Gastrocnemius medialis (tissue), 4 donors: ENCODE data around the gene LMAN2L. TPM values are rescaled to one million over a fixed set of nuclear protein-coding genes. Genes with fewer than 3 reads are reported as not detected.

Experiments used
- ATAC-seq, 2 donors: fragments of 150-250 bp; one replicate each; pipeline ENCODE4 v1.9.1; 2016
- DNase-seq, 2 donors: peaks; one replicate each; pipeline ENCODE4 v3.0.0-alpha.2; 2019
- H3K27ac ChIP-seq, 4 donors: fragments of 200-600 bp; sonication (generic); 1 replicate in 1 of 4; 2 replicates in 3 of 4; pipeline ENCODE4 v1.5.1; 2016 to 2018; ENCODE audit warnings: mild to moderate bottlenecking in 2 of 4, moderate library complexity in 1 of 4
- H3K27me3 ChIP-seq, 3 donors: fragments of 200-600 bp; sonication (generic) in 2 of 3; 1 replicate in 1 of 3; 2 replicates in 2 of 3; pipeline versions ENCODE4 v1.5.1 to v1.6.0; 2016 to 2019; ENCODE audit warnings: mild to moderate bottlenecking in 1 of 3, moderate library complexity in 1 of 3
- H3K36me3 ChIP-seq, 2 donors: fragments of 200-600 bp; sonication (generic) in 1 of 2; one replicate each; pipeline ENCODE4 v1.5.1; 2017 to 2018
- H3K4me1 ChIP-seq, 2 donors: fragments of 200-600 bp; sonication (generic) in 1 of 2; one replicate each; pipeline ENCODE4 v1.5.1; 2016 to 2017; ENCODE audit warnings: mild to moderate bottlenecking in 2 of 2
- H3K4me3 ChIP-seq, 4 donors: fragments of 200-600 bp; sonication (generic) in 3 of 4; 1 replicate in 1 of 4; 2 replicates in 3 of 4; pipeline ENCODE4 v1.5.1; 2016 to 2019; ENCODE audit warnings: mild to moderate bottlenecking in 2 of 4
- H3K9me3 ChIP-seq, 3 donors: fragments of 200-600 bp; sonication (generic) in 2 of 3; 1 replicate in 1 of 3; 2 replicates in 2 of 3; pipeline ENCODE4 v1.5.1; 2016 to 2019
- CTCF ChIP-seq, 5 experiments: fragments of 450-650 bp in 3 of 5; fragments of 200-600 bp in 2 of 5; sonication (generic) in 2 of 5; IDR thresholded peaks in 4 of 5; conservative IDR thresholded peaks in 1 of 5; 1 replicate in 4 of 5; 2 replicates in 1 of 5; pipeline ENCODE4 v1.5.1; 2016 to 2019; ENCODE audit warnings: antibody characterized with exemption in 5 of 5, mild to moderate bottlenecking in 3 of 5, moderate library complexity in 3 of 5
- POLR2A ChIP-seq, 2 donors: fragments of 450-650 bp; IDR thresholded peaks; one replicate each; pipeline ENCODE4 v1.6.1; 2017; ENCODE audit warnings: antibody characterized with exemption in 2 of 2, mild to moderate bottlenecking in 2 of 2, moderate library complexity in 2 of 2
- in situ Hi-C, 4 donors: fragments of 200-750 bp; cut with MboI; loops; one replicate each; pipeline versions ENCODE4 v1.15.0 to v1.8.0; 2017; ENCODE audit warnings: low sequenced_read_pairs in 4 of 4
- intact Hi-C: fragments of 100-400 bp; cut with DNase I; formaldehyde crosslinking; loops from one replicate; pipeline ENCODE4 v1.15.1; 2023; ENCODE audit warnings: low total_unique reads
- total RNA-seq, 4 donors: library from RNA; depleted of rRNA; stranded (reverse); fragments of >200 nt; gene quantifications; one replicate each; pipeline versions ENCODE4 v1.1.0 to v1.2.3, GENCODE V29; 2016

LMAN2L gene
- 10 to 100 TPM in 3 of 4 donors, 1 to 10 TPM in 1; 8.8 to 17.3 (median 16.4) TPM for total RNA-seq

DNA sequence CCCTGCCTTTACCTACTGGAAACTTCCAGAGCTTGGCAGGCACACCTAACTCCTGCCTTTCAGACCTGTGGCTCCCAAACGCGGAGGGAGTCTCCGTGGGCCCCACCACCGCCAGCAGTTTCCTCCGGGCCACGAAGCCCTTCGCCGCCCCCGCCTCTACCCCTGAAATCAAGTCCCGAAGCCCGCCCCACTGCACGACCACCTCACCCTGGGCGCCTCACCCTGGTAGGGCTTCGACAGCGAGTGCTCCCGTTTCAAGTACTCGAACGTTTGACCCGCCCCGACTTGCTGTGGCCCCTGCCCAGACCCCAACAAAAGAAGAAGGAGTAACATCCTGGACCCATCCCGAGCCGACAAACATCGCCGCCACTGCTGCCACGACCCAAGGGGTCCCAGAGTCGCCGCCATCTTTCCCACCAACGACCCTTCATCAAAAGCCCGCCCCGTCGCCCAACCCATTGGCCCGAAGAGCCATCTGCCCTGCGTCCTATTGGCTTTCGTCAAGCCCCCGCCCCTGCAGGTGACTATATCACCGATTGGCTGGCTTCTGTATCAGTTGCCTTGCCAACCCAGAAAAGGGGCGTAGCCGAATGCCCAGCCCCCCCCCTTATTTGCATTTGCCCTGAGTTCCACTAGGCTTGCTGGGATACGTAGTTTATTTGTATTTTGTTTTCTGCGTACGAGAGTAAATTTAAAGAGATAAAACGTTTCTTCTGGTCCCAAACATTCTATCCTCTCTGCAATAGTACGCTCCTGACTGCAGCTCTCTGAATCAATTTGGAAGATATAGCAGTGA lies at the start of gene LMAN2L:
TSS of gene LMAN2L (minus strand) at position 432 of the 796 bp plus-strand sequence. CDS start at position 408, 24 bp downstream.
- peak within 1 kb of the TSS; percentile 85 to 88 (median 88) for H3K27ac ChIP-seq
- H3K4me3 ChIP-seq: peak within 1 kb of the TSS; percentile 77 to 90 (median 84)
- peak; percentile 57 to 64 for TF ChIP-seq POLR2A (IDR thresholded peaks at IDR 0.05)
- TF ChIP-seq CTCF (IDR thresholded peaks at IDR 0.05 in 4 of 5, conservative IDR thresholded peaks at IDR 0.05 in 1 of 5): peak in 2 of 5 experiments; percentile 11 to 21
- ATAC-seq: peak; percentile 98 to 99
- in situ Hi-C loops (loop anchor here in 1 of 4 donors (5.0 kb wide), 1 partner anchor 103 kb away; the partner anchor contains the start of gene KANSL3), intact Hi-C loops (loop anchor here (1.0 to 5.0 kb wide), 4 partner anchors 20 to 102 kb away; partner anchors contain the start of genes CNNM3, CNNM4 and KANSL3)
- H3K27me3 ChIP-seq: no peaks in the 10 kb centered on the region
- peaks cover 0 to 13% of the 10 kb centered on the region in 2 donors for H3K36me3 ChIP-seq
- H3K9me3 ChIP-seq: no peaks in the 10 kb centered on the region
- peaks cover 15 to 16% of the 10 kb centered on the region in 2 donors for H3K4me1 ChIP-seq
- peak; percentile 98 to 99 for DNase-seq

GRCh38 chr2:96789245-96789617 lies 49.4 kb upstream of the LMAN2L start:
- Histone ChIP-seq H3K4me3 (peak overlapping the region; percentile 30 to 33 (median 31)), H3K27me3 (no peaks in the 10 kb centered on the region), H3K4me1 (peaks cover 29 to 31% of the 10 kb centered on the region in 2 donors), H3K27ac (peak overlapping the region; percentile 88 to 96 (median 92)), H3K9me3 (no peaks in the 10 kb centered on the region), H3K36me3 (no peaks in the 10 kb centered on the region)
- ATAC-seq (peak; percentile 5 to 29), DNase-seq (peak in 1 of 2 donors; percentile 55)
- TF ChIP-seq CTCF (IDR thresholded peaks at IDR 0.05 in 4 of 5, conservative IDR thresholded peaks at IDR 0.05 in 1 of 5): no peak
- in situ Hi-C loops: no loop called here
- intact Hi-C loops: no loop called here

DNA sequence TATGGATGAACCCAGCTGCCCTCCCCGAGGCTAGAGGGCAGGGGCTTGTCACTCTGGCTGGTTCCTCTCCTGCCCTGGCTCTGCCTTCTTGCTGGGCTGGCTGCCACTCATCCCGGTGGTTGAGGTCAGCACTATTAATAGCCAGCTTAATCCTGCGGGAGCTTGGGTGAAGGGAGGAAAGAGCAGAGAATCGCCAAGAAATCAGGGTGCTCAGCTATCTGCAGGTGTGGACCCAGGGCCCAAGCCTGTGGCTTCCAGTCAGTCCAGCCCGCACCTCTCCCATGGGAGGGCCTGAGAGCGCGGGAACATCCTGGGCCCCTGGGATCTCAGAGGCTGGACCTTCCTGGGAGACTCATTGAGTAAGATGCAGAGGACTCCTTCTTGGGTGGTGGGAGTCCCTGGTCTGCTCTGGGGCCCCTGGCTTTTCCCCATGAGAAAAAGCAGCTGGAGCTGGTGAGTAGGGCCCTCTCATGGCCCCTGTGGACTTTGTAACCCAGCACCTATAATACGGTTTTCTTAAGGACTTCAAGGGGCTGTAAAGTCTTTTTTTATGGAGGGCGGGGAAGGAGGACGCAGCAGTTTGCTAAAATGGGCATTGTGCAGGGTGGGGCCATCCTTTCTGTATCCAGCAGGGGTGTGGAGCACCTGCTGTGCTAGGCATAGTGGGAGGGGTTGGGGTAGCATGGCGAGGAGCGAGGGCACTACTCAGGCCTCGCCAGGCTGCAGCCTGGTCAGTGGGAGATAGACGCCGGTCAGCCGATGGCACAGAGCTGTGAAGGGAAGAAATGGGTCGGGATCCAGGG lies 48.8 kb upstream of the LMAN2L start:
- peak overlapping the region; percentile 30 to 33 (median 31) for H3K4me3 ChIP-seq
- peak; percentile 67 to 91 for DNase-seq

More for the DNA sequence above, 48.8 kb upstream of the LMAN2L start:
- Histone ChIP-seq H3K27ac (peak overlapping the region; percentile 88 to 96 (median 92)), H3K27me3 (no peaks in the 10 kb centered on the region), H3K36me3 (no peaks in the 10 kb centered on the region), H3K4me1 (peaks cover 29 to 31% of the 10 kb centered on the region in 2 donors), H3K9me3 (no peaks in the 10 kb centered on the region)
- in situ Hi-C loops (no loop called here), intact Hi-C loops (loop anchor here (1.0 kb wide), 1 partner anchor 18 kb away; no protein-coding TSS in a partner anchor)
- ATAC-seq: peak; percentile 90 to 93
- TF ChIP-seq CTCF (IDR thresholded peaks at IDR 0.05 in 4 of 5, conservative IDR thresholded peaks at IDR 0.05 in 1 of 5): no peak
- peak; percentile 33 to 51 for TF ChIP-seq POLR2A (IDR thresholded peaks at IDR 0.05)
